Caco-2 (cell line): ENCODE measurements around the gene GRID2IP. TPM values are rescaled to one million over a fixed set of nuclear protein-coding genes. Genes with fewer than 3 reads are reported as not detected.
A peak's percentile ranks its signal among the peaks of the same experiment; 100 is the strongest.

Source experiments
- BruUV-seq: library from RNA; stranded (reverse); fragments of 400-500 nt; replicated peaks from 2 replicates; lab custom pipeline; 2021; lab: Mats Ljungman, UMichigan
- CTCF ChIA-PET: fragments of 300-600 bp; sonication (Branson Sonifier 250); formaldehyde crosslinking; loops from one replicate; lab custom pipeline; 2022; ENCODE audit warnings: antibody characterized with exemption; lab: Charles Lee
- POLR2A ChIA-PET: fragments of 300-600 bp; sonication (Branson Sonifier 250); formaldehyde crosslinking; loops from one replicate; lab custom pipeline; 2022; ENCODE audit warnings: antibody characterized with exemption; lab: Charles Lee
- DNase-seq, 2 experiments: peaks; one replicate each; pipeline versions ENCODE4 v3.0.0 to v3.0.0-alpha.2; 2020 to 2022
- H3K27me3 ChIP-seq: replicated peaks from 2 replicates; pipeline ENCODE4 v1.6.0; 2011; ENCODE audit warnings: low read length; ENCODE audit not compliant: control insufficient read depth, insufficient read depth
- H3K36me3 ChIP-seq: 2 replicates; pipeline ENCODE4 v1.5.1; 2011; ENCODE audit warnings: low read length; ENCODE audit not compliant: control insufficient read depth, insufficient read depth
- H3K4me1 ChIP-seq: fragments of 250-450 bp; sonication (Bioruptor Pico); 2 replicates; pipeline ENCODE4 v1.5.1; 2020; ENCODE audit warnings: mild to moderate bottlenecking
- H3K4me3 ChIP-seq: 2 replicates; pipeline ENCODE4 v1.5.1; 2011; ENCODE audit warnings: low read depth, mild to moderate bottlenecking, control low read depth, low read length
- H3K9me3 ChIP-seq: fragments of 250-450 bp; sonication (Bioruptor Pico); 2 replicates; pipeline ENCODE4 v1.5.1; 2020; ENCODE audit warnings: mild to moderate bottlenecking, moderate library complexity
- H3K27ac Mint-ChIP-seq: one replicate; pipeline ENCODE4 v1.8.0; 2022; ENCODE audit warnings: mixed read lengths; ENCODE audit not compliant: unreplicated experiment
- H3K27me3 Mint-ChIP-seq: one replicate; pipeline ENCODE4 v1.8.0; 2022; ENCODE audit warnings: mixed read lengths; ENCODE audit not compliant: insufficient read depth, unreplicated experiment
- H3K36me3 Mint-ChIP-seq: one replicate; pipeline ENCODE4 v1.8.0; 2022; ENCODE audit warnings: mild to moderate bottlenecking, mixed read lengths; ENCODE audit not compliant: insufficient read depth, unreplicated experiment
- H3K4me1 Mint-ChIP-seq: one replicate; pipeline ENCODE4 v1.8.0; 2022; ENCODE audit warnings: low read depth, mixed read lengths; ENCODE audit not compliant: unreplicated experiment
- H3K4me3 Mint-ChIP-seq: one replicate; pipeline ENCODE4 v1.8.0; 2022; ENCODE audit warnings: mild to moderate bottlenecking, moderate library complexity, mixed read lengths; ENCODE audit not compliant: unreplicated experiment
- H3K9me3 Mint-ChIP-seq: one replicate; pipeline ENCODE4 v1.8.0; 2022; ENCODE audit warnings: mixed read lengths; ENCODE audit not compliant: unreplicated experiment
- CTCF ChIP-seq, 2 experiments: fragments of 200-600 bp in 1 of 2; IDR thresholded peaks; 1 replicate in 1 of 2; 2 replicates in 1 of 2; pipeline versions ENCODE4 v1.5.1 to v1.8.0; 2011 to 2022; ENCODE audit warnings: antibody characterized with exemption in 1 of 2, control low read depth in 1 of 2, inconsistent platforms in 1 of 2, low read depth in 1 of 2, low read length in 1 of 2, mild to moderate bottlenecking in 1 of 2, moderate library complexity in 1 of 2; ENCODE audit not compliant: insufficient read depth in 1 of 2, severe bottlenecking in 1 of 2, unreplicated experiment in 1 of 2
- intact Hi-C: fragments of 100-400 bp; cut with micrococcal nuclease; formaldehyde crosslinking; loops from one replicate; pipeline ENCODE4 v1.10.0; 2022; ENCODE audit not compliant: unreplicated experiment
- total RNA-seq: library from RNA; stranded (reverse); gene quantifications from 2 replicates; pipeline ENCODE4 v1.2.3, GENCODE V29; 2022

Gene GRID2IP
- total RNA-seq, 1 experiment from 2014 or later = 0.95 TPM

GRCh38 chr7:6504996-6505395, 46.3 kb downstream of the GRID2IP start:
- Histone ChIP-seq H3K4me1 (peaks cover 9% of the 10 kb centered on the region), H3K36me3 (no peaks in the 10 kb centered on the region; the same call in 1 of the 2 replicates), H3K9me3 (no peaks in the 10 kb centered on the region), H3K27me3 (no peaks in the 10 kb centered on the region), H3K4me3 (peak overlapping the region; percentile 66)
- no peaks in the 10 kb centered on the region for H3K9me3 Mint-ChIP-seq
- H3K27me3 Mint-ChIP-seq = no peaks in the 10 kb centered on the region
- POLR2A ChIA-PET = no interaction called here
- intact Hi-C loops = no loop called here
- BruUV-seq = no TSS peak
- no peak for DNase-seq
- H3K36me3 Mint-ChIP-seq = peaks cover 10% of the 10 kb centered on the region
- peak overlapping the region; percentile 91 for H3K4me3 Mint-ChIP-seq
- CTCF ChIA-PET = no interaction called here
- H3K4me1 Mint-ChIP-seq = peaks cover 9% of the 10 kb centered on the region
- no peak for TF ChIP-seq CTCF (IDR thresholded peaks at IDR 0.05; ENCODE audit: insufficient read depth in 1 of 2, low read depth in 1 of 2, low read length in 1 of 2, severe bottlenecking in 1 of 2, unreplicated experiment in 1 of 2)
- peak overlapping the region; percentile 85 for H3K27ac Mint-ChIP-seq

- H3K27ac Mint-ChIP-seq = no peak overlapping the region
- no peaks in the 10 kb centered on the region for H3K27me3 Mint-ChIP-seq
- BruUV-seq = no TSS peak
- H3K4me1 ChIP-seq = peaks cover 9% of the 10 kb centered on the region
- H3K4me3 Mint-ChIP-seq = peak overlapping the region; percentile 91
- no peaks in the 10 kb centered on the region for H3K9me3 Mint-ChIP-seq
- no peaks in the 10 kb centered on the region for H3K27me3 ChIP-seq
- TF ChIP-seq CTCF (IDR thresholded peaks at IDR 0.05; ENCODE audit: insufficient read depth in 1 of 2, low read depth in 1 of 2, low read length in 1 of 2, severe bottlenecking in 1 of 2, unreplicated experiment in 1 of 2) = no peak
- CTCF ChIA-PET = no interaction called here
- H3K4me3 ChIP-seq = peak overlapping the region; percentile 66
- no peak for DNase-seq
- peaks cover 9% of the 10 kb centered on the region for H3K4me1 Mint-ChIP-seq
- H3K9me3 ChIP-seq = no peaks in the 10 kb centered on the region
- POLR2A ChIA-PET = no interaction called here
- H3K36me3 Mint-ChIP-seq = peaks cover 10% of the 10 kb centered on the region
- intact Hi-C loops = no loop called here
- no peaks in the 10 kb centered on the region; the same call in 1 of the 2 replicates for H3K36me3 ChIP-seq
These were observed 48.4 kb downstream of the GRID2IP start for GRCh38 chr7:6502886-6503285.

DNA sequence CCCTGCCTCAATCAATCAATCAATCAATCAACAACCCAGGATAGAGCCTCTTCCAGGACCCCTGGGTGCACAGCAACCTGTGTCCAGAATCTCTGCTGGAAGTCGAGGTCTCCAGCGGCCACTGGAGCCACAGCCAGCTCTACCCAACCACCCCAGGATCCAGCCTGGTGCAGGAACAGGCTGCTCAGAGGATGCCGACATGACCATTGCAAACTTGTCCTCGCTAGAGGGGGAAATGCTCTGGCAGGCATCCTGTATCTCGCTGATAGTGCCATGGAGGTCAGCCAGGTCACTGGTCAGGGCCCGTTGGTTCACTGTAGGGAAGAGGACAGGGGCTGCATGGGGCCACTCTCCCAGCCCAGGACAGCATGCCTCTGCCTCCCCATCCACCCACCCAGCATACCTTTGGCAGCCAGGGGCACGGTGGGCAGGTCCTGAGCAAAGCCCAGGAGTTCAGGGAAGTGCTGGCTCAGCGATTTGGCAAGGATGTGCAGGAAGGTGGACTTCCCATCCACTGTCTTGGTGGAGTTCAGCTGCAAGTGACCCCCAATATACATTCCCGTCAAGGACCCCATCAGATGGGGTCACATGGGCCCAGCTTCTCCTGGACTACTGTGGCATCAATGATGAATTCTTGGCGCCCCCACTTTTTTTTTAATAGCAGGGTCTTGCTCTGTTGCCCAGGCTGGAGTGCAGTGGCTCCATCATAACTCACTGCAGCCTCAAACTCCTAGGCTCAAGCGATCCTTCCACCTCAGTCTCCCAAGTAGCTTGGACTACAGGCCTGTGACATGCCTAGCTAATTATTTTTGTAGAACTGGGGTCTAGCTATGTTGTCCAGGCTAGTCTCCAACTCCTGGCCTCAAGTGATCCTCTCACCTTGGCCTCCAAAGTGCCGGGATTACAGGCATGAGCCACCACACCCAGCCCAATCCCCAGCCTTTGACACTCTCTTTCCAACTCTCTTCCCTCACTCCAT, 49.4 kb downstream of the GRID2IP start:
- peaks cover 9% of the 10 kb centered on the region for H3K4me1 Mint-ChIP-seq
- H3K9me3 ChIP-seq = no peaks in the 10 kb centered on the region
- no peaks in the 10 kb centered on the region for H3K27me3 Mint-ChIP-seq
- BruUV-seq = TSS peak; percentile 28
- ChIA-PET CTCF (no interaction called here), POLR2A (no interaction called here)
- H3K4me3 Mint-ChIP-seq = peak overlapping the region; percentile 91
- no peak overlapping the region for H3K4me3 ChIP-seq
- DNase-seq = no peak
- no peak for TF ChIP-seq CTCF (IDR thresholded peaks at IDR 0.05; ENCODE audit: insufficient read depth in 1 of 2, low read depth in 1 of 2, low read length in 1 of 2, severe bottlenecking in 1 of 2, unreplicated experiment in 1 of 2)
- no peaks in the 10 kb centered on the region for H3K9me3 Mint-ChIP-seq
- H3K27me3 ChIP-seq = no peaks in the 10 kb centered on the region
- H3K27ac Mint-ChIP-seq = no peak overlapping the region
- H3K36me3 Mint-ChIP-seq = peaks cover 10% of the 10 kb centered on the region
- intact Hi-C loops = no loop called here
- H3K36me3 ChIP-seq = no peaks in the 10 kb centered on the region; the same call in 1 of the 2 replicates
- peaks cover 9% of the 10 kb centered on the region for H3K4me1 ChIP-seq
